H1 (cell line): Measurements from ENCODE around the gene SPACA4. TPM values are rescaled to one million over a fixed set of nuclear protein-coding genes. Genes with fewer than 3 reads are reported as not detected.

ENCODE experiments used
- CTCF ChIA-PET: fragments of 300-600 bp; sonication (Branson Sonifier 250); formaldehyde crosslinking; loops from one replicate; lab custom pipeline; 2021; ENCODE audit not compliant: partially characterized antibody; lab: Charles Lee
- POLR2A ChIA-PET: fragments of 300-600 bp; sonication (Branson Sonifier 250); formaldehyde crosslinking; loops from one replicate; lab custom pipeline; 2021; ENCODE audit warnings: inconsistent platforms; ENCODE audit not compliant: partially characterized antibody; lab: Charles Lee
- DNase-seq, 2 experiments: peaks; one replicate each; pipeline versions ENCODE4 v3.0.0 to v3.0.0-alpha.2; 2010 to 2022; ENCODE audit warnings: low spot score in 2 of 2, low read depth in 1 of 2, mixed read lengths in 1 of 2
- FAIRE-seq: peaks from 2 replicates; lab custom pipeline; 2011; peaks lifted over from hg19 to GRCh38; lab: Jason Lieb, UNC
- H2AFZ ChIP-seq: 2 replicates; pipeline ENCODE4 v1.8.1; 2012; ENCODE audit warnings: low read length, inconsistent platforms
- H2AK5ac ChIP-seq: 2 replicates; pipeline ENCODE4 v1.6.1; 2013; ENCODE audit warnings: low read depth, low read length
- H2BK120ac ChIP-seq: replicated peaks from 2 replicates; pipeline ENCODE3; 2013; ENCODE audit warnings: low read depth, low read length, inconsistent platforms
- H2BK12ac ChIP-seq: 2 replicates; pipeline ENCODE4 v1.6.1; 2013; ENCODE audit warnings: low read depth, low read length
- H2BK15ac ChIP-seq: 2 replicates; pipeline ENCODE4 v1.6.1; 2013; ENCODE audit warnings: low read length
- H2BK20ac ChIP-seq: 2 replicates; pipeline ENCODE4 v1.6.1; 2013; ENCODE audit warnings: low read length
- H2BK5ac ChIP-seq: 2 replicates; pipeline ENCODE4 v1.6.1; 2013; ENCODE audit warnings: low read depth, low read length
- H3K14ac ChIP-seq: 2 replicates; pipeline ENCODE4 v1.6.1; 2013; ENCODE audit warnings: inconsistent platforms; ENCODE audit not compliant: insufficient read length
- H3K18ac ChIP-seq: 2 replicates; pipeline ENCODE4 v1.6.1; 2013; ENCODE audit warnings: low read length; ENCODE audit errors: extremely low read depth
- H3K23ac ChIP-seq: 2 replicates; pipeline ENCODE4 v1.6.1; 2013; ENCODE audit warnings: inconsistent platforms; ENCODE audit not compliant: insufficient read length
- H3K23me2 ChIP-seq: 2 replicates; pipeline ENCODE4 v1.6.1; 2013; ENCODE audit warnings: low read depth, low read length
- H3K27ac ChIP-seq: 2 replicates; pipeline ENCODE4 v1.6.1; 2011; ENCODE audit warnings: low read depth, low read length, inconsistent platforms
- H3K27me3 ChIP-seq, 4 experiments: replicated peaks in 1 of 4; 1 replicate in 1 of 4; 2 replicates in 3 of 4; pipeline versions ENCODE4 v1.6.1 to v1.8.1; 2011 to 2013; ENCODE audit warnings: low read length in 3 of 4, mild to moderate bottlenecking in 3 of 4, inconsistent platforms in 2 of 4, mixed read lengths in 2 of 4, moderate library complexity in 1 of 4; ENCODE audit not compliant: control insufficient read depth in 3 of 4, insufficient read depth in 3 of 4; ENCODE audit errors: extremely low read depth in 1 of 4
- H3K36me3 ChIP-seq, 4 experiments: 2 replicates each; pipeline versions ENCODE4 v1.6.1 to v1.8.1; 2011 to 2013; ENCODE audit warnings: mild to moderate bottlenecking in 4 of 4, low read length in 3 of 4, moderate library complexity in 2 of 4, control low read depth in 1 of 4, inconsistent platforms in 1 of 4; ENCODE audit not compliant: insufficient read depth in 4 of 4, control insufficient read depth in 2 of 4
- H3K4ac ChIP-seq: replicated peaks from 2 replicates; pipeline ENCODE3; 2013; ENCODE audit warnings: low read length, low read depth, mixed read lengths, inconsistent platforms; ENCODE audit not compliant: insufficient read length
- H3K4me1 ChIP-seq, 4 experiments: replicated peaks in 1 of 4; 1 replicate in 1 of 4; 2 replicates in 3 of 4; pipeline versions ENCODE4 v1.6.1 to v1.8.1; 2011 to 2013; ENCODE audit warnings: low read length in 3 of 4, inconsistent platforms in 2 of 4, mixed read lengths in 1 of 4; ENCODE audit not compliant: insufficient read depth in 4 of 4, control insufficient read depth in 3 of 4
- H3K4me2 ChIP-seq, 2 experiments: 2 replicates each; pipeline versions ENCODE4 v1.6.1 to v1.8.1; 2011 to 2013; ENCODE audit warnings: low read depth in 2 of 2, low read length in 2 of 2, control low read depth in 1 of 2, inconsistent platforms in 1 of 2, mild to moderate bottlenecking in 1 of 2; ENCODE audit not compliant: insufficient read depth in 1 of 2
- H3K4me3 ChIP-seq, 4 experiments: fragments of 200-600, 300-600 bp in 1 of 4; sonication (generic), shearing (Covaris generic), sonication (Bioruptor Twin) in 1 of 4; 2 replicates each; pipeline versions ENCODE4 v1.5.1 to v1.8.1; 2011 to 2016; ENCODE audit warnings: low read length in 4 of 4, low read depth in 3 of 4, control low read depth in 2 of 4, inconsistent platforms in 2 of 4, mild to moderate bottlenecking in 2 of 4, mixed read lengths in 1 of 4, moderate library complexity in 1 of 4; ENCODE audit not compliant: insufficient read depth in 2 of 4; ENCODE audit errors: extremely low read depth in 1 of 4
- H3K56ac ChIP-seq: replicated peaks from 2 replicates; pipeline ENCODE3; 2013; ENCODE audit warnings: low read depth, mild to moderate bottlenecking, mixed read lengths, low read length, inconsistent platforms; ENCODE audit not compliant: insufficient read length
- H3K79me1 ChIP-seq: 2 replicates; pipeline ENCODE4 v1.6.1; 2013; ENCODE audit warnings: low read depth, low read length, control low read depth
- H3K79me2 ChIP-seq, 2 experiments: 2 replicates each; pipeline versions ENCODE4 v1.6.1 to v1.8.1; 2012 to 2013; ENCODE audit warnings: low read length in 2 of 2, mild to moderate bottlenecking in 2 of 2, inconsistent platforms in 1 of 2; ENCODE audit not compliant: insufficient read depth in 2 of 2, control insufficient read depth in 1 of 2
- H3K9ac ChIP-seq, 4 experiments: replicated peaks in 1 of 4; 1 replicate in 1 of 4; 2 replicates in 3 of 4; pipeline versions ENCODE4 v1.6.1 to v1.8.1; 2011 to 2013; ENCODE audit warnings: low read depth in 3 of 4, low read length in 3 of 4, control low read depth in 2 of 4, mild to moderate bottlenecking in 2 of 4, moderate library complexity in 2 of 4, inconsistent platforms in 1 of 4; ENCODE audit errors: extremely low read depth in 1 of 4
- H3K9me3 ChIP-seq, 2 experiments: 2 replicates each; pipeline versions ENCODE4 v1.6.1 to v1.8.1; 2012 to 2013; ENCODE audit warnings: mild to moderate bottlenecking in 2 of 2, moderate library complexity in 2 of 2, control low read depth in 1 of 2, inconsistent platforms in 1 of 2, low read depth in 1 of 2, low read length in 1 of 2, mixed read lengths in 1 of 2; ENCODE audit not compliant: insufficient read depth in 2 of 2
- H4K20me1 ChIP-seq, 2 experiments: replicated peaks in 1 of 2; 2 replicates each; pipeline versions ENCODE3 to v1.8.1; 2011 to 2013; ENCODE audit warnings: inconsistent platforms in 2 of 2, low read length in 2 of 2, mild to moderate bottlenecking in 1 of 2; ENCODE audit not compliant: insufficient read depth in 2 of 2, control insufficient read depth in 1 of 2
- H4K5ac ChIP-seq: 2 replicates; pipeline ENCODE4 v1.6.1; 2013; ENCODE audit warnings: low read length, low read depth, mixed read lengths, inconsistent platforms; ENCODE audit not compliant: insufficient read length
- H4K8ac ChIP-seq: 2 replicates; pipeline ENCODE4 v1.8.0; 2013; ENCODE audit warnings: mild to moderate bottlenecking, moderate library complexity, low read length, inconsistent platforms; ENCODE audit not compliant: insufficient read depth; ENCODE audit errors: extremely low read depth
- H4K91ac ChIP-seq: replicated peaks from 2 replicates; pipeline ENCODE3; 2013; ENCODE audit warnings: low read length, mixed read lengths, inconsistent platforms; ENCODE audit not compliant: insufficient read length
- FOSL1 ChIP-seq: IDR thresholded peaks from 2 replicates; pipeline ENCODE4 v1.6.1; 2011; ENCODE audit warnings: mild to moderate bottlenecking, low read depth, low read length, moderate library complexity; ENCODE audit not compliant: insufficient read depth
- GTF2F1 ChIP-seq: IDR thresholded peaks from 2 replicates; pipeline ENCODE4 v1.6.1; 2012; ENCODE audit warnings: low read depth, low read length, improper control_type of control experiment, borderline replicate concordance
- KDM1A ChIP-seq: fragments of 200-600, 300-600 bp; sonication (generic); IDR thresholded peaks from 2 replicates; pipeline ENCODE4 v1.7.1; 2016; ENCODE audit warnings: mild to moderate bottlenecking, low read length, borderline replicate concordance
- KDM4A ChIP-seq: IDR thresholded peaks from one replicate; pipeline ENCODE4 v1.7.1; 2012; ENCODE audit warnings: low read depth, mild to moderate bottlenecking, moderate library complexity, low read length, inconsistent platforms; ENCODE audit not compliant: severe bottlenecking
- POLR2A ChIP-seq, 2 experiments: IDR thresholded peaks; 1 replicate in 1 of 2; 2 replicates in 1 of 2; pipeline ENCODE4 v1.6.1; 2011; ENCODE audit warnings: low read depth in 2 of 2, low read length in 2 of 2, mild to moderate bottlenecking in 2 of 2; ENCODE audit errors: control extremely low read depth in 1 of 2
- POLR2AphosphoS5 ChIP-seq: IDR thresholded peaks from 2 replicates; pipeline ENCODE4 v1.6.1; 2011; ENCODE audit warnings: low read depth, low read length
- SAP30 ChIP-seq: fragments of 300-600 bp; sonication (generic); IDR thresholded peaks from 2 replicates; pipeline ENCODE4 v1.7.1; 2012; ENCODE audit warnings: low read length, moderate library complexity, mild to moderate bottlenecking, inconsistent platforms; ENCODE audit not compliant: insufficient read depth, insufficient replicate concordance
- TAF1 ChIP-seq: IDR thresholded peaks from 2 replicates; pipeline ENCODE4 v1.6.1; 2011; ENCODE audit warnings: mild to moderate bottlenecking, low read depth, low read length
- WGBS, 2 experiments: shearing (Covaris generic) in 1 of 2; methylation state at CpG; one replicate each; pipeline versions ENCODE4 v1.1.6 to v1.1.7; 2013 to 2015; ENCODE audit warnings: low lambda C conversion rate in 2 of 2, mixed read lengths in 2 of 2, inconsistent platforms in 1 of 2, low coverage in 1 of 2, missing lambda C conversion rate in 1 of 2; ENCODE audit not compliant: insufficient replicate concordance in 2 of 2, insufficient coverage in 1 of 2, insufficient read length in 1 of 2; ENCODE audit errors: extremely low coverage in 1 of 2, missing lambda C conversion rate in 1 of 2; 5-methylcytosine and 5-hydroxymethylcytosine counted together
- polyA plus RNA-seq, 7 experiments: library from polyadenylated mRNA; depleted of rRNA in 3 of 7; stranded (reverse) in 5 of 7; unstranded in 2 of 7; fragments of >200 nt in 5 of 7; fragments of 200-250 nt in 2 of 7; gene quantifications; 1 replicate in 5 of 7; 2 replicates in 1 of 7; 4 replicates in 1 of 7; pipeline versions ENCODE4 v1.2.1 to v1.2.3, GENCODE V29; 2011 to 2013; ENCODE audit warnings: missing spikeins in 2 of 7, mixed read lengths in 2 of 7
- total RNA-seq: library from RNA; stranded (reverse); fragmentation: NEBNext Ultra II Directional; extraction: Animal tissue kit (Norgen Biotek cat#: 25700); gene quantifications from 2 replicates; pipeline ENCODE4 v1.2.1, GENCODE V29; 2021
- TF ChIP-seq, protein P1 (sequence below): IDR thresholded peaks from 2 replicates; pipeline ENCODE4 v1.6.1; 2012; ENCODE audit warnings: low read length, inconsistent platforms

The SPACA4 gene
- total and polyA plus RNA-seq, 2 of the 8 experiments (the other 6 are each of a cell fraction or from before 2014, with no cell fraction given): not detected

DNA sequence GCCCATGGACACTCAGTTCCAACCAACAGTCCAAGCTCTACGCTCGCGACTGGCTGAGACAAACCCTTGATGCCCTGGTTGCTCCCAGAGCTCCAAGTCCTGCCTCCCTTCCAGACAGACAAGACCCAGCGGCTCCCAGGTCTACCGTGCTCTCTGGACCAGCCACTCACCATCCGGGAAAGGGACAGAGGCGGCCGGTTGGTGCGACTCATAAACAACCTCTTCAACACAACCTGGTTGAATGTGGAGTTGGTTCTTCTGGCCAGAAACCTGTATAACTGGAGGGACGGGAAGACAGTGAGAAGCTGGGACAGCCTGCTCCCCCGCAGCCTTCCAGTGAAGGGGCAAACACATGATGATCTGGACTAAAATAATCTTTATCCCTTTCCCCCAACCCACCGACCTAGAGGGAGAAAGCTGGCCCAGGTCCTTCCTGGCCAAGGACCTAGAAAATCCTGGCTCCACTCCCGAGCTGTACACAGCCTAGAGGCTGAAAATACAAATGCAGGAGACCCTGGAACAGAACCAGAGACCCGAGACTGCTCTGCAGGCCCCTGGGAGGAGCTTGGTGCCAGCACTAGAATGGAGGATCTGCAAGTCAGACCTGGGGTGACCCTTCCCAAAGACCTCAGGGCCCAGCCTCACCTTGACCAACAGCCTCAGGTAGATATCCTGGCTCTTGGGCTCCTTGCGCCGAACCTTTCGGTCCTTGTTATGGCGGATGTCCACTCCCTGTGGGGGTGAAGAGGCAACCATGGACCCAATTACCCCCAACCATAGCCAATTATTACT lies 10.8 kb downstream of the SPACA4 start:
- H4K8ac ChIP-seq: no peak overlapping the region
- H3K23me2 ChIP-seq: peaks cover 4% of the 10 kb centered on the region; the same call in 1 of the 2 replicates
- peaks cover 17 to 32% (median 21%) of the 10 kb centered on the region in 4 experiments for H3K36me3 ChIP-seq
- no peaks in the 10 kb centered on the region for H3K27me3 ChIP-seq
- FAIRE-seq: no peak
- no peak overlapping the region for H3K18ac ChIP-seq
- DNase-seq: no peak
- H2BK12ac ChIP-seq: no peak overlapping the region
- peaks cover 25 to 39% of the 10 kb centered on the region in 2 experiments for H4K20me1 ChIP-seq
- peak overlapping the region; percentile 64 to 84 for H3K4me2 ChIP-seq
- H3K9ac ChIP-seq: peak overlapping the region in 3 of 4 experiments; percentile 94 to 98 (median 95); a peak in 5 of 7 replicates
- no peak overlapping the region for H3K14ac ChIP-seq
- peak overlapping the region; percentile 83 to 97 (median 94); a peak in 7 of 8 replicates for H3K4me3 ChIP-seq
- no peak overlapping the region for H4K91ac ChIP-seq
- no peak overlapping the region for H2BK15ac ChIP-seq
- H3K56ac ChIP-seq: no peak overlapping the region
- H2AK5ac ChIP-seq: no peak overlapping the region
- H3K9me3 ChIP-seq: no peaks in the 10 kb centered on the region
- ChIA-PET CTCF (interaction anchor here (1.0 to 7.2 kb wide), 5 partner anchors 8 to 165 kb away, joined by 3 to 37 read pairs (median 3); no protein-coding TSS in a partner anchor), POLR2A (interaction anchor here (0.6 to 30.9 kb wide), 21 partner anchors 5 to 227 kb away, joined by 3 to 788 read pairs (median 5); partner anchors contain the start of genes CA11, DBP, FAM83E and FUT2)
- no peak overlapping the region for H2AFZ ChIP-seq
- H3K23ac ChIP-seq: no peak overlapping the region
- 0 out of 2 replicates have a peak overlapping the region, but pooled peaks have one; percentile 18 for H3K27ac ChIP-seq
- H3K79me1 ChIP-seq: peaks cover 4% of the 10 kb centered on the region; the same call in 1 of the 2 replicates
- H3K79me2 ChIP-seq: peaks cover 20 to 31% of the 10 kb centered on the region in 2 experiments
- H3K4me1 ChIP-seq: peaks cover 3 to 45% (median 36%) of the 10 kb centered on the region in 4 experiments
- H2BK120ac ChIP-seq: no peak overlapping the region
- no peak overlapping the region for H2BK20ac ChIP-seq
- WGBS, 2 experiments: 94% methylated on average over 14 of the region's 18 CpGs; no CpG with 5 or more reads in 1 of the 2 experiments
- H4K5ac ChIP-seq: no peak overlapping the region
- H2BK5ac ChIP-seq: 0 out of 2 replicates have a peak overlapping the region, but pooled peaks have one; percentile 3
- no peak overlapping the region for H3K4ac ChIP-seq
- peak; percentile 44; the same call in 1 of the 2 replicates for TF ChIP-seq POLR2AphosphoS5
- TF ChIP-seq, protein P1, sequence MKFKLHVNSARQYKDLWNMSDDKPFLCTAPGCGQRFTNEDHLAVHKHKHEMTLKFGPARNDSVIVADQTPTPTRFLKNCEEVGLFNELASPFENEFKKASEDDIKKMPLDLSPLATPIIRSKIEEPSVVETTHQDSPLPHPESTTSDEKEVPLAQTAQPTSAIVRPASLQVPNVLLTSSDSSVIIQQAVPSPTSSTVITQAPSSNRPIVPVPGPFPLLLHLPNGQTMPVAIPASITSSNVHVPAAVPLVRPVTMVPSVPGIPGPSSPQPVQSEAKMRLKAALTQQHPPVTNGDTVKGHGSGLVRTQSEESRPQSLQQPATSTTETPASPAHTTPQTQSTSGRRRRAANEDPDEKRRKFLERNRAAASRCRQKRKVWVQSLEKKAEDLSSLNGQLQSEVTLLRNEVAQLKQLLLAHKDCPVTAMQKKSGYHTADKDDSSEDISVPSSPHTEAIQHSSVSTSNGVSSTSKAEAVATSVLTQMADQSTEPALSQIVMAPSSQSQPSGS: no peak
- TF ChIP-seq TAF1: 0 out of 2 replicates have a peak, but pooled peaks have one; percentile 10
- TF ChIP-seq GTF2F1: no peak
- no peak for TF ChIP-seq SAP30
- TF ChIP-seq FOSL1: no peak
- TF ChIP-seq KDM4A: no peak
- peak; percentile 18 to 38 for TF ChIP-seq POLR2A (IDR thresholded peaks at IDR 0.05; ENCODE audit: control extremely low read depth in 1 of 2, low read depth in 2 of 2, low read length in 2 of 2)
- TF ChIP-seq KDM1A: no peak
